ENCODE results near the gene SH3BGRL2. TPM values are rescaled to one million over a fixed set of nuclear protein-coding genes. Genes with fewer than 3 reads are reported as not detected.

The SH3BGRL2 gene
- total RNA-seq, 1 experiment from 2014 or later, result 46.1 TPM

DNA sequence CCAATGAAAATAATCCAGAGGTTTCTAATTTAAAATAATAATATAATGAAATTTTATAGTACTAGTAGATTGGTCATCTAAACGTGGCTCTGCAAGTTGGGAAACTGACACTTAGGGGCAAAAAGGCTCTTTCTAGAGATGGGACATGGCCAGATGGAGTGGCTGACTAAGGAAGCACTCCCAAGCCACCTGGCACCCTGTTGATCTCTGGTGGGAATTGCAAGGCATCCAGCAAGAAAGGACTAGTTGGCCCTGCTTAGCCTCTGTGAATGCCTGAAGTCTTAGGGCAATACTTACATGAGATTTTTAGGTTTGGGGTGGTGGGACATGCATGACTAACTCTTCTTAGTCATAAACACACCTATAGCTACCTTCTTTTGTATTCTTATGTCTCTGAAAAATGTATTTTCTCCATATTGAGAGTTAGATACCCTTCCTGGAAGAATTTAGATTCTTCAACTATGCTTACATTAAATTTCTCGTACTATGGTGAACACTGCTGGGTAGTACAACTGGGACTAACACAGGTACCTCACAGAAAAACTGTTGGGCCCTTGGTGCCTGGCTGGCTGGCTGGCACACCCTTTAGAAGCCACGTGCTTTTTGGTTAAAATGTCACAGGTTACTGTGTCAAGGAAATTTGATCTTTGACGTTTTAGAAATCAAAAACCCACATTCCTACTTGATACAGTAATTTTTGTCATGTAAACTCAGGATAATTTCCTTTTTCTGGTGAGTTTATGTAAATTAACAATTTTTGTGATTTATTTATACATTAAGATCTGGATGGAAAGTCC lies 25.0 kb upstream of the SH3BGRL2 start:
- Mint-ChIP-seq H3K4me3 (ENCODE audit: low read depth, unreplicated experiment) (no peak overlapping the region), H3K4me1 (ENCODE audit: low read depth, unreplicated experiment) (peaks cover 79% of the 10 kb centered on the region), H3K36me3 (ENCODE audit: insufficient read depth, unreplicated experiment) (peaks cover 5% of the 10 kb centered on the region), H3K27ac (ENCODE audit: unreplicated experiment) (peak overlapping the region; percentile 56), H3K9me3 (ENCODE audit: low read depth, unreplicated experiment) (no peaks in the 10 kb centered on the region), H3K27me3 (ENCODE audit: unreplicated experiment) (no peaks in the 10 kb centered on the region)
- no peak for DNase-seq
- no TSS peak for BruUV-seq (replicated peaks)
- CTCF ChIA-PET, result no interaction called here
- intact Hi-C loops (cut with micrococcal nuclease; ENCODE audit: unreplicated experiment), result no loop called here
- TF ChIP-seq CTCF (IDR thresholded peaks at IDR 0.05; ENCODE audit: unreplicated experiment), result no peak

- Mint-ChIP-seq H3K36me3 (ENCODE audit: insufficient read depth, unreplicated experiment) (peaks cover 5% of the 10 kb centered on the region), H3K9me3 (ENCODE audit: low read depth, unreplicated experiment) (no peaks in the 10 kb centered on the region), H3K4me1 (ENCODE audit: low read depth, unreplicated experiment) (peaks cover 75% of the 10 kb centered on the region), H3K27me3 (ENCODE audit: unreplicated experiment) (no peaks in the 10 kb centered on the region), H3K4me3 (ENCODE audit: low read depth, unreplicated experiment) (peak overlapping the region; percentile 4), H3K27ac (ENCODE audit: unreplicated experiment) (peak overlapping the region; percentile 56)
- CTCF ChIA-PET, result interaction anchor here (0.6 kb wide), 1 partner anchor 901 kb away, joined by 3 read pairs; no protein-coding TSS in a partner anchor
- no TSS peak for BruUV-seq (replicated peaks)
- intact Hi-C loops (cut with micrococcal nuclease; ENCODE audit: unreplicated experiment), result no loop called here
- DNase-seq, result no peak
- no peak for TF ChIP-seq CTCF (IDR thresholded peaks at IDR 0.05; ENCODE audit: unreplicated experiment)
Measured at GRCh38 chr6:79607000-79607399, 24.1 kb upstream of the SH3BGRL2 start.

GRCh38 chr6:79608334-79609224 lies 22.6 kb upstream of the SH3BGRL2 start:
- CTCF ChIA-PET, result interaction anchor here (1.8 kb wide), 1 partner anchor 22 kb away, joined by 13 read pairs; the partner anchor contains the start of gene SH3BGRL2
- no peak for TF ChIP-seq CTCF (IDR thresholded peaks at IDR 0.05; ENCODE audit: unreplicated experiment)
- Mint-ChIP-seq H3K4me3 (ENCODE audit: low read depth, unreplicated experiment) (no peak overlapping the region), H3K27ac (ENCODE audit: unreplicated experiment) (peak overlapping the region; percentile 56), H3K36me3 (ENCODE audit: insufficient read depth, unreplicated experiment) (peaks cover 5% of the 10 kb centered on the region), H3K4me1 (ENCODE audit: low read depth, unreplicated experiment) (peaks cover 76% of the 10 kb centered on the region), H3K9me3 (ENCODE audit: low read depth, unreplicated experiment) (no peaks in the 10 kb centered on the region), H3K27me3 (ENCODE audit: unreplicated experiment) (no peaks in the 10 kb centered on the region)
- peak; percentile 75 for DNase-seq
- intact Hi-C loops (cut with micrococcal nuclease; ENCODE audit: unreplicated experiment), result loop anchor here (2.0 kb wide), 2 partner anchors 38 to 64 kb away; no protein-coding TSS in a partner anchor
- no TSS peak for BruUV-seq (replicated peaks)

- no peak for DNase-seq
- TF ChIP-seq CTCF (IDR thresholded peaks at IDR 0.05; ENCODE audit: unreplicated experiment), result no peak
- Mint-ChIP-seq H3K27ac (ENCODE audit: unreplicated experiment) (peak overlapping the region; percentile 56), H3K36me3 (ENCODE audit: insufficient read depth, unreplicated experiment) (peaks cover 5% of the 10 kb centered on the region), H3K4me1 (ENCODE audit: low read depth, unreplicated experiment) (peaks cover 73% of the 10 kb centered on the region), H3K4me3 (ENCODE audit: low read depth, unreplicated experiment) (no peak overlapping the region), H3K27me3 (ENCODE audit: unreplicated experiment) (no peaks in the 10 kb centered on the region), H3K9me3 (ENCODE audit: low read depth, unreplicated experiment) (no peaks in the 10 kb centered on the region)
- CTCF ChIA-PET, result interaction anchor here (1.8 kb wide), 1 partner anchor 22 kb away, joined by 13 read pairs; the partner anchor contains the start of gene SH3BGRL2
- intact Hi-C loops (cut with micrococcal nuclease; ENCODE audit: unreplicated experiment), result loop anchor here (2.0 kb wide), 2 partner anchors 38 to 64 kb away; no protein-coding TSS in a partner anchor
- no TSS peak for BruUV-seq (replicated peaks)
Measured at GRCh38 chr6:79609225-79609595, 21.9 kb upstream of the SH3BGRL2 start.
